ENCODE measurements around the gene BRS3.

- TF ChIP-seq CTCF (IDR thresholded peaks at IDR 0.05), result no peak
- TF ChIP-seq POLR2A (IDR thresholded peaks at IDR 0.05), result no peak
Observed at GRCh38 chrX:136447968-136448367, 39.8 kb upstream of the BRS3 start.

Measured in adrenal gland (tissue), 5 donors.